HEK293 (cell line): Measurements from ENCODE around the gene SLMAP.

Source experiments
- CTCF ChIA-PET: fragments of 350-600 bp; formaldehyde crosslinking; extraction: SDS; loops from one replicate; lab custom pipeline; 2021; ENCODE audit warnings: antibody characterized with exemption; lab: Yijun Ruan, JAX
- POLR2A ChIA-PET: fragments of 300-600 bp; formaldehyde crosslinking; extraction: SDS; loops from one replicate; lab custom pipeline; 2020; ENCODE audit warnings: antibody characterized with exemption, inconsistent platforms; lab: Yijun Ruan, JAX
- H3K27ac ChIP-seq: fragments of 200-500 bp; sonication (Bioruptor generic); 2 replicates; pipeline ENCODE4 v1.5.1; 2014; ENCODE audit warnings: low read depth, low read length, control low read depth, inconsistent platforms; ENCODE audit errors: extremely low read depth
- H3K36me3 ChIP-seq, 2 experiments: fragments of 200-500 bp in 1 of 2; sonication (Bioruptor generic) in 1 of 2; 1 replicate in 1 of 2; 2 replicates in 1 of 2; pipeline ENCODE4 v1.5.1; 2014 to 2017; ENCODE audit warnings: inconsistent platforms in 2 of 2, low read length in 2 of 2; ENCODE audit not compliant: control insufficient read depth in 2 of 2, insufficient read depth in 1 of 2
- H3K4me1 ChIP-seq: fragments of 200-500 bp; sonication (Bioruptor generic); 2 replicates; pipeline ENCODE4 v1.5.1; 2014; ENCODE audit warnings: mild to moderate bottlenecking, low read length, inconsistent platforms; ENCODE audit not compliant: control insufficient read depth, insufficient read depth
- H3K4me3 ChIP-seq: 2 replicates; pipeline ENCODE4 v1.5.1; 2011; ENCODE audit warnings: low read depth, mild to moderate bottlenecking, control low read depth, low read length, moderate library complexity
- H3K9me3 ChIP-seq: fragments of 200-500 bp; sonication (Bioruptor generic); 2 replicates; pipeline ENCODE4 v1.5.1; 2014; ENCODE audit warnings: low read depth, low read length, inconsistent platforms; ENCODE audit not compliant: control insufficient read depth, insufficient read depth
- BCL6B ChIP-seq: fragments of 450-650 bp; formaldehyde crosslinking; IDR thresholded peaks from 2 replicates; pipeline ENCODE4 v1.5.1; 2017; ENCODE audit warnings: missing biosample characterization, missing genetic modification characterization
- EGR2 ChIP-seq: fragments of 450-650 bp; formaldehyde crosslinking; IDR thresholded peaks from 2 replicates; pipeline ENCODE4 v1.5.1; 2016; ENCODE audit warnings: low read depth, missing biosample characterization, missing genetic modification characterization
- KLF7 ChIP-seq: fragments of 450-650 bp; formaldehyde crosslinking; IDR thresholded peaks from 2 replicates; pipeline ENCODE4 v1.5.1; 2016; ENCODE audit warnings: missing biosample characterization, missing genetic modification characterization, borderline replicate concordance
- KLF9 ChIP-seq: fragments of 450-650 bp; formaldehyde crosslinking; IDR thresholded peaks from 2 replicates; pipeline ENCODE4 v1.5.1; 2016; ENCODE audit warnings: missing biosample characterization, missing genetic modification characterization, low read depth
- TCF7L2 ChIP-seq: IDR thresholded peaks from 2 replicates; pipeline ENCODE4 v1.6.1; 2011; ENCODE audit warnings: low read depth, mild to moderate bottlenecking, inconsistent platforms, low read length, moderate library complexity, borderline replicate concordance
- TRIM28 ChIP-seq: IDR thresholded peaks from 2 replicates; pipeline ENCODE4 v1.6.1; 2011; ENCODE audit warnings: low read length, control low read depth, borderline replicate concordance
- ZBTB17 ChIP-seq: fragments of 450-650 bp; formaldehyde crosslinking; IDR thresholded peaks from 2 replicates; pipeline ENCODE4 v1.5.1; 2016; ENCODE audit warnings: missing biosample characterization, missing genetic modification characterization
- ZBTB7A ChIP-seq: fragments of 450-650 bp; formaldehyde crosslinking; IDR thresholded peaks from 2 replicates; pipeline ENCODE4 v1.5.1; 2016; ENCODE audit warnings: low read depth, missing biosample characterization, missing genetic modification characterization
- ZBTB8A ChIP-seq: fragments of 450-650 bp; formaldehyde crosslinking; IDR thresholded peaks from 2 replicates; pipeline ENCODE4 v1.5.1; 2016; ENCODE audit warnings: missing biosample characterization, missing genetic modification characterization
- ZNF121 ChIP-seq: fragments of 450-650 bp; formaldehyde crosslinking; IDR thresholded peaks from 2 replicates; pipeline ENCODE4 v1.5.1; 2016; ENCODE audit warnings: missing biosample characterization, missing genetic modification characterization
- ZNF16 ChIP-seq: fragments of 450-650 bp; formaldehyde crosslinking; IDR thresholded peaks from 2 replicates; pipeline ENCODE4 v1.5.1; 2016; ENCODE audit warnings: low read depth, missing biosample characterization, missing genetic modification characterization
- ZNF391 ChIP-seq: fragments of 450-650 bp; formaldehyde crosslinking; IDR thresholded peaks from 2 replicates; pipeline ENCODE4 v1.5.1; 2016; ENCODE audit warnings: low read depth, missing biosample characterization, missing genetic modification characterization, borderline replicate concordance
- ZNF404 ChIP-seq: fragments of 450-650 bp; formaldehyde crosslinking; IDR thresholded peaks from 2 replicates; pipeline ENCODE4 v1.5.1; 2017; ENCODE audit warnings: missing biosample characterization, missing genetic modification characterization
- ZNF501 ChIP-seq: fragments of 450-650 bp; formaldehyde crosslinking; IDR thresholded peaks from 2 replicates; pipeline ENCODE4 v1.5.1; 2016; ENCODE audit warnings: missing biosample characterization, missing genetic modification characterization
- ZNF514 ChIP-seq: fragments of 450-650 bp; formaldehyde crosslinking; IDR thresholded peaks from 2 replicates; pipeline ENCODE4 v1.5.1; 2016; ENCODE audit warnings: missing biosample characterization, missing genetic modification characterization
- ZNF518A ChIP-seq: fragments of 450-650 bp; formaldehyde crosslinking; conservative IDR thresholded peaks from 2 replicates; pipeline ENCODE4 v1.5.1; 2016; ENCODE audit warnings: low read depth, missing biosample characterization, missing genetic modification characterization
- ZNF544 ChIP-seq: fragments of 450-650 bp; formaldehyde crosslinking; IDR thresholded peaks from 2 replicates; pipeline ENCODE4 v1.5.0; 2017; ENCODE audit warnings: missing biosample characterization, missing genetic modification characterization
- ZNF580 ChIP-seq: fragments of 450-650 bp; formaldehyde crosslinking; IDR thresholded peaks from 2 replicates; pipeline ENCODE4 v1.5.1; 2016; ENCODE audit warnings: missing biosample characterization, missing genetic modification characterization
- ZNF624 ChIP-seq: fragments of 450-650 bp; formaldehyde crosslinking; IDR thresholded peaks from 2 replicates; pipeline ENCODE4 v1.5.1; 2017; ENCODE audit warnings: missing biosample characterization, missing genetic modification characterization
- ZNF629 ChIP-seq: fragments of 450-650 bp; formaldehyde crosslinking; IDR thresholded peaks from 2 replicates; pipeline ENCODE4 v1.5.1; 2017; ENCODE audit warnings: missing biosample characterization, missing genetic modification characterization
- ZNF830 ChIP-seq: fragments of 450-650 bp; IDR thresholded peaks from 2 replicates; pipeline ENCODE4 v1.5.0; 2018; ENCODE audit warnings: missing biosample characterization, missing genetic modification characterization, low read depth, mild to moderate bottlenecking, moderate library complexity
- ZSCAN16 ChIP-seq: fragments of 450-650 bp; formaldehyde crosslinking; IDR thresholded peaks from 2 replicates; pipeline ENCODE4 v1.5.1; 2016; ENCODE audit warnings: missing biosample characterization, missing genetic modification characterization

The SLMAP gene

GRCh38 chr3:57959423-57960173 is 203.5 kb downstream of the SLMAP start (continued):
- TF ChIP-seq BCL6B (tag by site-specific recombination) (no peak), TRIM28 (no peak), ZNF121 (tag by site-specific recombination) (no peak), EGR2 (tag by site-specific recombination) (no peak)

- ChIA-PET POLR2A (no interaction called here), CTCF (no interaction called here)
- no peak overlapping the region for H3K27ac ChIP-seq
Measured at GRCh38 chr3:57960174-57960505, 204.0 kb downstream of the SLMAP start.

More at GRCh38 chr3:57960174-57960505, 204.0 kb downstream of the SLMAP start:
- no peaks in the 10 kb centered on the region for H3K36me3 ChIP-seq
- no peaks in the 10 kb centered on the region for H3K4me1 ChIP-seq
- H3K9me3 ChIP-seq: no peaks in the 10 kb centered on the region
- no peak overlapping the region for H3K4me3 ChIP-seq
- TF ChIP-seq KLF7: no peak
- no peak for TF ChIP-seq ZBTB7A (tag by site-specific recombination)
- TF ChIP-seq ZNF544 (tag by site-specific recombination): no peak
- TF ChIP-seq ZBTB17 (tag by site-specific recombination): no peak
- TF ChIP-seq ZNF391 (tag by site-specific recombination): no peak
- no peak for TF ChIP-seq ZSCAN16 (tag by site-specific recombination)
- no peak for TF ChIP-seq ZBTB8A (tag by site-specific recombination)
- TF ChIP-seq ZNF518A: no peak
- no peak for TF ChIP-seq ZNF629 (tag by site-specific recombination)
- no peak for TF ChIP-seq ZNF404 (tag by site-specific recombination)
- no peak for TF ChIP-seq ZNF580 (tag by site-specific recombination)
- TF ChIP-seq KLF9 (tag by site-specific recombination): no peak
- TF ChIP-seq ZNF830 (tag by site-specific recombination): no peak
- no peak for TF ChIP-seq ZNF624 (tag by site-specific recombination)
- no peak for TF ChIP-seq TCF7L2
- no peak for TF ChIP-seq ZNF501
- TF ChIP-seq BCL6B (tag by site-specific recombination): no peak
- no peak for TF ChIP-seq ZNF16 (tag by site-specific recombination)
- TF ChIP-seq ZNF514 (tag by site-specific recombination): no peak
